HepG2 (cell line): ENCODE results near the gene KIF13A. TPM values are rescaled to one million over a fixed set of nuclear protein-coding genes. Genes with fewer than 3 reads are reported as not detected.

ENCODE experiments used
- CREB1 ChIP-seq, 2 experiments: fragments of 450-650 bp in 1 of 2; IDR thresholded peaks; 2 replicates each; pipeline ENCODE4 v1.6.1; 2016 to 2017; ENCODE audit warnings: control low read depth in 1 of 2, mild to moderate bottlenecking in 1 of 2, missing compliant biosample characterization in 1 of 2, missing genetic modification characterization in 1 of 2
- DNMT1 ChIP-seq: sonication (generic); formaldehyde crosslinking; IDR thresholded peaks from 2 replicates; pipeline ENCODE4 v1.5.1; 2020; ENCODE audit warnings: mild to moderate bottlenecking, missing genetic modification reagents
- HDAC2 ChIP-seq: sonication (generic); formaldehyde crosslinking; IDR thresholded peaks from 2 replicates; pipeline ENCODE4 v1.4.0; 2020; ENCODE audit warnings: missing genetic modification reagents
- MAFK ChIP-seq, 2 experiments: IDR thresholded peaks in 1 of 2; conservative IDR thresholded peaks in 1 of 2; 2 replicates each; pipeline ENCODE4 v1.6.1; 2011; ENCODE audit warnings: improper control_type of control experiment in 2 of 2, low read length in 2 of 2
- RFXAP ChIP-seq: sonication (generic); formaldehyde crosslinking; IDR thresholded peaks from 2 replicates; pipeline ENCODE4 v1.4.0; 2020; ENCODE audit warnings: missing genetic modification reagents, borderline replicate concordance
- STAT5B ChIP-seq: sonication (generic); formaldehyde crosslinking; IDR thresholded peaks from 2 replicates; pipeline ENCODE4 v1.4.0; 2020; ENCODE audit warnings: missing genetic modification reagents
- ZFP1 ChIP-seq: IDR thresholded peaks from 2 replicates; pipeline ENCODE4 v1.6.1; 2016
- ZNF350 ChIP-seq: sonication (generic); formaldehyde crosslinking; IDR thresholded peaks from 2 replicates; pipeline ENCODE4 v1.4.0; 2020; ENCODE audit warnings: mild to moderate bottlenecking, low read depth, missing genetic modification reagents, borderline replicate concordance
- ZSCAN22 ChIP-seq: sonication (generic); formaldehyde crosslinking; IDR thresholded peaks from 2 replicates; pipeline ENCODE4 v1.4.0; 2020; ENCODE audit warnings: mild to moderate bottlenecking, missing genetic modification reagents
- ZSCAN25 ChIP-seq: sonication (generic); formaldehyde crosslinking; IDR thresholded peaks from 2 replicates; pipeline ENCODE4 v1.8.0; 2022; ENCODE audit warnings: mild to moderate bottlenecking, missing genetic modification reagents
- polyA plus RNA-seq, 8 experiments: library from polyadenylated mRNA; depleted of rRNA in 3 of 8; stranded (reverse) in 7 of 8; unstranded in 1 of 8; fragments of >200 nt; fragmentation: Illumina TruSeq in 4 of 8; extraction: Trizol in 4 of 8; gene quantifications; 2 replicates each; pipeline versions ENCODE4 v1.2.1 to v1.2.3, GENCODE V29; 2011 to 2016; ENCODE audit warnings: low read depth in 4 of 8, missing spikeins in 1 of 8, mixed read lengths in 1 of 8; ENCODE audit not compliant: insufficient read depth in 1 of 8
- total RNA-seq, 5 experiments: library from RNA; depleted of rRNA; stranded (reverse); fragments of >200 nt; fragmentation: Illumina TruSeq; extraction: Trizol; gene quantifications; 2 replicates each; pipeline ENCODE4 v1.2.3, GENCODE V29; 2016; ENCODE audit warnings: low read depth in 1 of 5
- TF ChIP-seq, protein P1 (sequence below): IDR thresholded peaks from 2 replicates; pipeline ENCODE4 v1.6.1; 2016; ENCODE audit warnings: missing compliant biosample characterization, missing genetic modification reagents, borderline replicate concordance
- TF ChIP-seq, protein P2 (sequence below): sonication (generic); formaldehyde crosslinking; IDR thresholded peaks from 2 replicates; pipeline ENCODE4 v1.5.0; 2020; ENCODE audit warnings: missing genetic modification reagents
- TF ChIP-seq, protein P3 (sequence below): sonication (generic); formaldehyde crosslinking; IDR thresholded peaks from 2 replicates; pipeline ENCODE4 v1.4.0; 2020; ENCODE audit warnings: missing genetic modification reagents
- TF ChIP-seq, protein P4 (sequence below): sonication (generic); formaldehyde crosslinking; IDR thresholded peaks from 2 replicates; pipeline ENCODE4 v1.8.1; 2023; ENCODE audit warnings: mild to moderate bottlenecking, missing genetic modification reagents
- TF ChIP-seq, protein P5 (sequence below): sonication (generic); formaldehyde crosslinking; IDR thresholded peaks from 2 replicates; pipeline ENCODE4 v1.4.0; 2020; ENCODE audit warnings: missing genetic modification reagents
- TF ChIP-seq, protein P6 (sequence below): sonication (generic); formaldehyde crosslinking; IDR thresholded peaks from 2 replicates; pipeline ENCODE4 v1.4.0; 2020; ENCODE audit warnings: missing genetic modification reagents
- TF ChIP-seq, protein P7 (sequence below): sonication (generic); formaldehyde crosslinking; IDR thresholded peaks from 2 replicates; pipeline ENCODE4 v1.4.0; 2020; ENCODE audit warnings: mild to moderate bottlenecking, missing genetic modification reagents

KIF13A gene
- total and polyA plus RNA-seq, 2 of the 13 experiments (the other 11 are each of a cell fraction or from before 2014, with no cell fraction given), result 21.1 to 37.2 TPM

DNA sequence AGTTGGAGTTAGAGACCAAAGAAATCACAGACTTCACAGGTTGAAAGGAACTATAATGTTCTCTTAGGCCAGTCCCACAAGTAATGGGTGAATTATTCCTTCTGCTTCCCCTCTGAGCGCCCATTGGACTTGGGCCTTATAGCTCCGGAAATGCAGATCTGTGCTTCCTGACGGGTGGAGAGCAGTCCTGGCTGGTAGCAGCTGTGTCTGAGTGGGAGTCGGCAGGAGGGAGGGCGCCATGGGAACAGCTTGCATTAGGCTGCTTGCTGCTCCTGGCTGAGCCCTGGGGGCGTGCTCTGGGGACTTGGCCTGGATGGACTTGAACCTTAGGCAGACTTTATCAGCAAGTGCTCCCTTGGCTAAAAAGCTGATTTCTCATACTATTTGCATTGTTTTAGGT, 262.4 kb downstream of the KIF13A start (continued):
- TF ChIP-seq, protein P1, sequence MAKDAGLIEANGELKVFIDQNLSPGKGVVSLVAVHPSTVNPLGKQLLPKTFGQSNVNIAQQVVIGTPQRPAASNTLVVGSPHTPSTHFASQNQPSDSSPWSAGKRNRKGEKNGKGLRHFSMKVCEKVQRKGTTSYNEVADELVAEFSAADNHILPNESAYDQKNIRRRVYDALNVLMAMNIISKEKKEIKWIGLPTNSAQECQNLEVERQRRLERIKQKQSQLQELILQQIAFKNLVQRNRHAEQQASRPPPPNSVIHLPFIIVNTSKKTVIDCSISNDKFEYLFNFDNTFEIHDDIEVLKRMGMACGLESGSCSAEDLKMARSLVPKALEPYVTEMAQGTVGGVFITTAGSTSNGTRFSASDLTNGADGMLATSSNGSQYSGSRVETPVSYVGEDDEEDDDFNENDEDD, result no peak
- TF ChIP-seq ZSCAN25 (CRISPR knock-in tag) (no peak), STAT5B (CRISPR knock-in tag) (no peak), ZNF350 (peak; percentile 46; the same call in 1 of the 2 replicates), ZSCAN22 (CRISPR knock-in tag) (no peak), DNMT1 (no peak), ZFP1 (CRISPR knock-in tag) (no peak), MAFK (conservative IDR thresholded peaks at IDR 0.05 in 1 of 2, IDR thresholded peaks at IDR 0.05 in 1 of 2; ENCODE audit: low read length in 2 of 2) (no peak), HDAC2 (CRISPR knock-in tag) (peak; percentile 37; the same call in 1 of the 2 replicates), CREB1 (IDR thresholded peaks at IDR 0.05) (no peak), CREB1 (CRISPR knock-in tag; IDR thresholded peaks at IDR 0.05) (no peak), RFXAP (CRISPR knock-in tag) (no peak)
- TF ChIP-seq, protein P2, sequence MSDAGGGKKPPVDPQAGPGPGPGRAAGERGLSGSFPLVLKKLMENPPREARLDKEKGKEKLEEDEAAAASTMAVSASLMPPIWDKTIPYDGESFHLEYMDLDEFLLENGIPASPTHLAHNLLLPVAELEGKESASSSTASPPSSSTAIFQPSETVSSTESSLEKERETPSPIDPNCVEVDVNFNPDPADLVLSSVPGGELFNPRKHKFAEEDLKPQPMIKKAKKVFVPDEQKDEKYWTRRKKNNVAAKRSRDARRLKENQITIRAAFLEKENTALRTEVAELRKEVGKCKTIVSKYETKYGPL (CRISPR knock-in tag), result no peak
- TF ChIP-seq, protein P3, sequence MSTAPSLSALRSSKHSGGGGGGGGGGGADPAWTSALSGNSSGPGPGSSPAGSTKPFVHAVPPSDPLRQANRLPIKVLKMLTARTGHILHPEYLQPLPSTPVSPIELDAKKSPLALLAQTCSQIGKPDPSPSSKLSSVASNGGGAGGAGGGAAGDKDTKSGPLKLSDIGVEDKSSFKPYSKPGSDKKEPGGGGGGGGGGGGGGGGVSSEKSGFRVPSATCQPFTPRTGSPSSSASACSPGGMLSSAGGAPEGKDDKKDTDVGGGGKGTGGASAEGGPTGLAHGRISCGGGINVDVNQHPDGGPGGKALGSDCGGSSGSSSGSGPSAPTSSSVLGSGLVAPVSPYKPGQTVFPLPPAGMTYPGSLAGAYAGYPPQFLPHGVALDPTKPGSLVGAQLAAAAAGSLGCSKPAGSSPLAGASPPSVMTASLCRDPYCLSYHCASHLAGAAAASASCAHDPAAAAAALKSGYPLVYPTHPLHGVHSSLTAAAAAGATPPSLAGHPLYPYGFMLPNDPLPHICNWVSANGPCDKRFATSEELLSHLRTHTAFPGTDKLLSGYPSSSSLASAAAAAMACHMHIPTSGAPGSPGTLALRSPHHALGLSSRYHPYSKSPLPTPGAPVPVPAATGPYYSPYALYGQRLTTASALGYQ, result peak; percentile 46; the same call in 1 of the 2 replicates
- TF ChIP-seq, protein P4, sequence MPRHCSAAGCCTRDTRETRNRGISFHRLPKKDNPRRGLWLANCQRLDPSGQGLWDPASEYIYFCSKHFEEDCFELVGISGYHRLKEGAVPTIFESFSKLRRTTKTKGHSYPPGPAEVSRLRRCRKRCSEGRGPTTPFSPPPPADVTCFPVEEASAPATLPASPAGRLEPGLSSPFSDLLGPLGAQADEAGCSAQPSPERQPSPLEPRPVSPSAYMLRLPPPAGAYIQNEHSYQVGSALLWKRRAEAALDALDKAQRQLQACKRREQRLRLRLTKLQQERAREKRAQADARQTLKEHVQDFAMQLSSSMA (CRISPR knock-in tag), result no peak
- TF ChIP-seq, protein P5, sequence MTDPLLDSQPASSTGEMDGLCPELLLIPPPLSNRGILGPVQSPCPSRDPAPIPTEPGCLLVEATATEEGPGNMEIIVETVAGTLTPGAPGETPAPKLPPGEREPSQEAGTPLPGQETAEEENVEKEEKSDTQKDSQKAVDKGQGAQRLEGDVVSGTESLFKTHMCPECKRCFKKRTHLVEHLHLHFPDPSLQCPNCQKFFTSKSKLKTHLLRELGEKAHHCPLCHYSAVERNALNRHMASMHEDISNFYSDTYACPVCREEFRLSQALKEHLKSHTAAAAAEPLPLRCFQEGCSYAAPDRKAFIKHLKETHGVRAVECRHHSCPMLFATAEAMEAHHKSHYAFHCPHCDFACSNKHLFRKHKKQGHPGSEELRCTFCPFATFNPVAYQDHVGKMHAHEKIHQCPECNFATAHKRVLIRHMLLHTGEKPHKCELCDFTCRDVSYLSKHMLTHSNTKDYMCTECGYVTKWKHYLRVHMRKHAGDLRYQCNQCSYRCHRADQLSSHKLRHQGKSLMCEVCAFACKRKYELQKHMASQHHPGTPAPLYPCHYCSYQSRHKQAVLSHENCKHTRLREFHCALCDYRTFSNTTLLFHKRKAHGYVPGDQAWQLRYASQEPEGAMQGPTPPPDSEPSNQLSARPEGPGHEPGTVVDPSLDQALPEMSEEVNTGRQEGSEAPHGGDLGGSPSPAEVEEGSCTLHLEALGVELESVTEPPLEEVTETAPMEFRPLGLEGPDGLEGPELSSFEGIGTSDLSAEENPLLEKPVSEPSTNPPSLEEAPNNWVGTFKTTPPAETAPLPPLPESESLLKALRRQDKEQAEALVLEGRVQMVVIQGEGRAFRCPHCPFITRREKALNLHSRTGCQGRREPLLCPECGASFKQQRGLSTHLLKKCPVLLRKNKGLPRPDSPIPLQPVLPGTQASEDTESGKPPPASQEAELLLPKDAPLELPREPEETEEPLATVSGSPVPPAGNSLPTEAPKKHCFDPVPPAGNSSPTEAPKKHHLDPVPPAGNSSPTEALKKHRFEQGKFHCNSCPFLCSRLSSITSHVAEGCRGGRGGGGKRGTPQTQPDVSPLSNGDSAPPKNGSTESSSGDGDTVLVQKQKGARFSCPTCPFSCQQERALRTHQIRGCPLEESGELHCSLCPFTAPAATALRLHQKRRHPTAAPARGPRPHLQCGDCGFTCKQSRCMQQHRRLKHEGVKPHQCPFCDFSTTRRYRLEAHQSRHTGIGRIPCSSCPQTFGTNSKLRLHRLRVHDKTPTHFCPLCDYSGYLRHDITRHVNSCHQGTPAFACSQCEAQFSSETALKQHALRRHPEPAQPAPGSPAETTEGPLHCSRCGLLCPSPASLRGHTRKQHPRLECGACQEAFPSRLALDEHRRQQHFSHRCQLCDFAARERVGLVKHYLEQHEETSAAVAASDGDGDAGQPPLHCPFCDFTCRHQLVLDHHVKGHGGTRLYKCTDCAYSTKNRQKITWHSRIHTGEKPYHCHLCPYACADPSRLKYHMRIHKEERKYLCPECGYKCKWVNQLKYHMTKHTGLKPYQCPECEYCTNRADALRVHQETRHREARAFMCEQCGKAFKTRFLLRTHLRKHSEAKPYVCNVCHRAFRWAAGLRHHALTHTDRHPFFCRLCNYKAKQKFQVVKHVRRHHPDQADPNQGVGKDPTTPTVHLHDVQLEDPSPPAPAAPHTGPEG, result no peak
- TF ChIP-seq, protein P6, sequence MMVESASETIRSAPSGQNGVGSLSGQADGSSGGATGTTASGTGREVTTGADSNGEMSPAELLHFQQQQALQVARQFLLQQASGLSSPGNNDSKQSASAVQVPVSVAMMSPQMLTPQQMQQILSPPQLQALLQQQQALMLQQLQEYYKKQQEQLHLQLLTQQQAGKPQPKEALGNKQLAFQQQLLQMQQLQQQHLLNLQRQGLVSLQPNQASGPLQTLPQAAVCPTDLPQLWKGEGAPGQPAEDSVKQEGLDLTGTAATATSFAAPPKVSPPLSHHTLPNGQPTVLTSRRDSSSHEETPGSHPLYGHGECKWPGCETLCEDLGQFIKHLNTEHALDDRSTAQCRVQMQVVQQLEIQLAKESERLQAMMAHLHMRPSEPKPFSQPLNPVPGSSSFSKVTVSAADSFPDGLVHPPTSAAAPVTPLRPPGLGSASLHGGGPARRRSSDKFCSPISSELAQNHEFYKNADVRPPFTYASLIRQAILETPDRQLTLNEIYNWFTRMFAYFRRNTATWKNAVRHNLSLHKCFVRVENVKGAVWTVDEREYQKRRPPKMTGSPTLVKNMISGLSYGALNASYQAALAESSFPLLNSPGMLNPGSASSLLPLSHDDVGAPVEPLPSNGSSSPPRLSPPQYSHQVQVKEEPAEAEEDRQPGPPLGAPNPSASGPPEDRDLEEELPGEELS, result peak; percentile 61
- TF ChIP-seq, protein P7, sequence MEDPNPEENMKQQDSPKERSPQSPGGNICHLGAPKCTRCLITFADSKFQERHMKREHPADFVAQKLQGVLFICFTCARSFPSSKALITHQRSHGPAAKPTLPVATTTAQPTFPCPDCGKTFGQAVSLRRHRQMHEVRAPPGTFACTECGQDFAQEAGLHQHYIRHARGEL, result no peak
